Measurements from ENCODE around the gene MED25.
"Not testable (repeated sequence)": the region's sequence is repeated elsewhere in the genome, so short reads cannot be mapped to it uniquely, and the experiment has no call there.

Gene MED25

DNA sequence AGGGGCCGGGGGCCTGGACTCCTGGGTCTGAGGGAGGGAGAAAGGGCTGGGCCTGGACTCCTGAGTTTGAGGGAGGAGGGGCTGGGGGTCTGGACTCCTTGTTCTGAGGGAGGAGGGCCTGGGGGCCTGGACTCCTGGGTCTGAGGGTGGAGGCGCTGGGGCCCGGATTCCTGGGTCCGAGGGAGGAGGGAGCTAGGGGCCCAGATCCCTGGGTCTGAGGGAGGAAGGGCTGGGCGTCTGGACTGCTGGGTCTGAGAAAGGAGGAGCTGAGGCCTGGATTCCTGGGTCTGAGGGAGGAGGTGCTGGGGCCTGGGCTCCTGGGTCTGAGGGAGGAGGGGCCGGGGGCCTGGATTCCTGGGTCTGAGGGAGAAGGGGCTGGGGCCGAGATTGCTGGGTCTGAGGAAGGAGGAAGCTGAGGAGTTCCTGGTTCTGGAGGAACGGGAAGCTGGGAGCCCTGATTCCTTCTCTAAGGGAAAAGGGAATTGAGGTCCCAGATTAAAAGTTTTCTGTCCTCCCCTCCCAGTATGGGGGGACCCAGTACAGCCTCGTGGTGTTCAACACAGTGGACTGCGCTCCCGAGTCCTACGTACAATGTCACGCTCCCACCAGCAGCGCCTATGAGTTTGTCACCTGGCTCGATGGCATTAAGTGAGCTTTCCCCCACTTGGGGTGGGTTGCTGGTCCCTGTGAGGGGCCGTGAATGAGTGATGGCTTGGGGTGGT lies 721 bp downstream of the MED25 start:
- DNase-seq = no peak

DNA sequence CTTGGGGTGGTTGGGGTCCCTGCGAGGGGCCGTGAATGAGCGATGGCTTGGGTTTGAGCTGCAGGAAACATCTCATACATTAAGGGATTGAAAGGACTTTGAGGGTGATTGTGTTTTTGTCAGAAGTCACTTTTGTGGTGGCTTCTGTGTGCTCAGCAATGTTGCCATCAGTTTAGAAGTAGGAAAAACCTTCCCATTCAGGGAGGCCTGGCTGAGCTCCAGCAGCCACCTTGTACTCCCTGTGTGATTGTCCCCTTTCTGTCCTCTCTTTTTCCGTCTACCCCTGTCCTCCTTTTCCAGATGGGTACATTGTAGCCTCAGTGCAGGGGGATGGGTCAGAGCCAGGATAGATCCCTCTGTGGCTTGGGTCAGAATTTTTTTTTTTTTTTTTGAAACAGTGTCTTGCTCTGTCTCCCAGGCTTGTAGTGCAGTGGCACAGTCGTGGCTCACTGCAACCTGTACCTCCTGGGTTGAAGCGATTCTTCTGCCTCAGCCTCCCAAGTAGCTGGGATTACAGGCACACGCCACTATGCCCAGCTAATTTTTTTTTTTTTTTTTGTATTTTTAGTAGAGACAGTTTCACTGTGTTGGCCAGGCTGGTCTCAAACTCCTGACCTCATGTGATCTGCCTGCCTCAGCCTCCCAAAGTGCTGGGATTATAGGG lies 1.5 kb downstream of the MED25 start:
- DNase-seq = not testable (repeated sequence)

DNA sequence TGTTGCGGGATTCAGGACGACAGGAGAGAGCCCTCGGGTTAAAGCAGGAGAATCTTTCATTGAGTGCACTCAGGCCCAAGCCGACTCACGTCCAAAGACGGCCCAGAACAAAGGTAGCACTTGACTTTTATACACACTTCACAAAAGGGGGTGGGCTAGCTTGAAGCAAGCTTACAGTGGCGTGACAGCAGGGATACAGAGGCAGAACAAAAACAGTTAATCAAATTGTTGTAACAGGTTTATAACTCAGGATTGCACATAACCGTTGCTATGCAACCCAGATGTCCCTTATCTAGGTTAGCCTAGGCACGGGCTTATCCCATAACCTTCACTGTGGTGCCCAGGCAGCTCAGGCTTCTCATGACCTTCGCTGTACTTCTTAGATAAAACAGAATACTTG lies 2.0 kb downstream of the MED25 start:
- no peak for DNase-seq

DNA sequence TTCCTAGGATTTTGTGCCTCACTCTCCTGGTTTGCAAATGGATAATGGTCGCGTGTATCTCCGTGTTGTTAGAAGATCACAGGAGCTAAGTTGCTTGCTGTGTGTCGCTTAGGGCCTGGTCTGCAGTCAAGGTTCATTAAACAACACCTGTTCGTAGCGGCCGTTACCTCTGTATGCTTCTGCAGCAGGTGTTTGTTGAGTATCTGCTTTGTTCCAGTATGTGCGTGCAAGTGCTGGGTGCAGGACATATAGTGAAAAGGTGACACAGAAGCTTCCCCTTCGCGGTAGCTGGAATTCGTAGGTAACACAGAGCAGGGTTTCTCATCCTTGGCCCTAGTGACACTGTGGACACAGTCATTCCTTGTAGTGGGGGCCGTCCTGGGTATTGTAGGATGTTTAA lies 5.4 kb downstream of the MED25 start:
- DNase-seq = no peak

DNA sequence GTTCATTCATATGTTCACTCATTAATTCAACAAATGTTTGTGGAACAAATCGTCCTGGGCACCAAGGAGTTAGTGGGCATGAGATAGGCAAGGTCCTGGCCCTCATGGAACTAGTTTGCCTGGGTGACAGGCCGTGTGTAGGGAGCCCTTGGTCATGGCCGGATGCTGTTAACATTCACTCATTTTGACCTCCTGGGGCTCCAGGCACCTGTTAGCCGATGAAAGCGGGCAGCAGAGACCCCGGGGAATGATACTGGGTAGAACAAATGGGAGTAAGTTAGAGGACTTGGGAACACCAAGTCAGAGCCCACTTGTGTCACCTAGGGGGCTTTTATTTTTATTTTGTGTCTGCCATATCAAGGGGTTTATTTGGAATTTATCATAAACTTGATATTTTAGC lies 6.6 kb downstream of the MED25 start:
- no peak for DNase-seq

DNA sequence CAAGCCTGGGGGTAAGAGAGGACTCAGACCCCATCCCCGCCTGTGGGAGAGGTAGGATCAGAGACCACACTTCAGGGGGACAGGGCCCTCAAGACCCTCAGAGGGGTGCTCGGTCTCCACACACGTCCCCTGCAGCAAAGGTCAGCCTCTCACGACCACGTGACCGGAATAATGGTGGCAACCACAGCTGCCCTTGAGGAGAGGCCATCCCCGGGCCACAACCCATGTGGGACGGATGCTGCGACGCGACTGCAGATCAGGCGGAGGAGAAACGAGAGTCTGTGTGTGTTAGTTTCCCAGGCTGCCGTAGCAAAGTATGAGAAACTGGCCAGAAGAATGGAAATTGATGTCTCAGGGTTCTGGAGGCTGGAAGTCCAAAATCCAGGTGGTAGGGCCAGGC lies 8.9 kb downstream of the MED25 start:
- DNase-seq = no peak

DNA sequence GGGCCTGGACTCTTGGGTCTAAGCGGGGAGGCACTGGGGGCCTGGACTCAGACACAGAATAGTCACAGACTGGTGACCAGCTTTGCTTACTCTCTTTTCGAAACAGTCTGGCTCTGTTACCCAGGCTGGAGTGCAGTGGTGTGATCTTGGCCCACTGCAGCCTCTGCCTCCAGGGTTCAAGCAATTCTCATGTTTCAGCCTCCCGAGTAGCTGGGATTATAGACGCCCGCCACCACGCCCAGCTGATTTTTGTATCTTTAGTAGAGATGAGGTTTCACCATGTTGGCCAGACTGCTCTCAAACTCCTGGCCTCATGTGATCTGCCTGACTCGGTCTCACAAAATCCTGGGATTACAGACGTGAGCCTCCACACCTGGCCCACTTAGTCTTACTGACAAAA lies 11.1 kb downstream of the MED25 start:
- DNase-seq = no peak

DNA sequence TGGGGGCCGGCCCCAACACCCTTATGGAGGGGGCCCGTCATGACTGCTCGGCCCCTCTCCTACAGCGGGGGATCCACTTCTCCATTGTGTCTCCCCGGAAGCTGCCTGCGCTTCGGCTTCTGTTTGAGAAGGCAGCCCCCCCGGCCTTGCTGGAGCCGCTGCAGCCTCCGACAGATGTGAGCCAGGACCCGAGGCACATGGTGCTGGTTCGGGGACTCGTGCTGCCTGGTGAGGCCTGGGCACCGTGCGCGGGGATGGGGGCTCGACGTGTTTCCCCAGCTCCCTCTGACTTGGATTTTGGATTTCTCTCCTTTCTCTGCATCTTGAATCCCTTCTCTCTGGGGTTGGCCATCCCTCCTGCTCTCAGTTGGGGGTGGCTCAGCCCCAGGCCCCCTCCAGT lies 11.6 kb downstream of the MED25 start:
- no peak for DNase-seq

DNA sequence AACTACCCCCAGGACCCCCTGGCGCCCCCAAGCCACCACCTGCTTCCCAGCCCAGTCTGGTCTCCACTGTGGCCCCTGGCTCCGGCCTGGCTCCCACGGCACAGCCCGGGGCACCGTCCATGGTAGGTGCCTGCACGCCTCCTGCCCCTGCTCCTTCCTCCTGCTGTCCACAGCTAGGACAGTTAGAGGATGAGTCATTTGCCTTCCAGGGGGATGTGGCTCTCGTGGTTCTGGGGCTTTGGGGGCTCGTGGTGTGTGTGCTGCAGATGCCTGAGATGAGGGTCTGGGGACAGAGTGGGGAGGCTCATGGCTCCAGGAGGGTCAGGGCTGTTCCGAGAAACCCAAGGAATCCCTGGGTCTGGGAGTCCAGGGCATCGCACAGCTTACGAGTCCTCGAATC lies 12.7 kb downstream of the MED25 start:
- no peak for DNase-seq

DNA sequence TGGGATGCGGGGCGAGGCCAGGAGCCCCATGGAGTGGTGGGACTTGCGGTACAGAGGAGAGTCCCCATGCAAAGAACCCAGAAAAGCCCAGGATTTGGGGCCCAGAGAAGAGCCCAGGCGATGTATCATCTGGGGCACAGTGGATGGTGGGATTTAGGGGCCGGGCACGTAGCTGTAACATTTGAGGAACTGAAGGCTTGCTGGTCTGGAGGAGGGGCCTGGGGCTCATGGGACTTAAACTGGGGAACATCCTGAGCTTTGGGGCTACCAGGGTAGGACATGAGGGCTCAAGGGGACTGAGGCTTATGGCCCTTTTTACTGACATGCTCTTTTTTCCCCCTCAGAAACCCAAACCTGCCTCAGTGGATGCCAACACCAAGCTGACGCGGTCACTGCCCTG lies 13.5 kb downstream of the MED25 start:
- no peak for DNase-seq

DNA sequence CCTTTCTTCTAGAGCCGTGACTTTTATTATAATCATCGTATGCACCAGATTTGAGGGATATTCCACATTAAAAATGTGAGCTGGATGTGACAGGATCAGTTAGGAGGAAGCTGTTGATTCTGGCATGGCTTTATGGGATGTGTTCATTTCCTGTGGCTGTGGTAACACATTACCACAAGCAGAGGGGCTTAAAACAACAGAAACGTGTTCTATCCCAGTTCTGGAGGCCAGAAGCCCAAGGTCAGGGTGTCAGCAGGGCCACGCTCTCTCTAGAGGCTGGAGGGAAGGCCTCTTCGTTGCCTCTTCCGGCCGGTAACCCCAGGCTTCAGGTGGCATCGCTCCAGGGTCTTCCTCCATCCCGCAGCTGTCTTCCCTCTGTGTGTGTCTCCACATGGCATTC lies 14.5 kb downstream of the MED25 start:
- no peak for DNase-seq

DNA sequence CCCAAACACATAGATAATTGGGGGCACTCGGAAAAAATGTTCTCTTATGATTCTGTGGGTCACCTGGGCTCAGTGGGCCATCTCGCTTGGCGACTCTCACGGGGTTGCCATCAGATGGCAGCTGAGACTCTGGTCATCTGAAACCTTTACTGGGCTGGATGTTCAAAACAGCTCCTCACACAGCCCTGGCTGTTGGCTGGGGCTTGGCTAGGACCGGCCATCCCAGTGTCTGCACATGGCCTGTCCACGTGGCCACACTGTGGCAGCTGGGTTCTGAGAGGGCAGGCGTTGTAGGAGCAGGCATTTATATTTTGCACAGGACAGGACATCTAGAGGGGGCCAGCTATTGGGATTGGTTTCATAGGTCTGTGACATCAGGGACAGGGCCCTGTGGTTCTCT lies 15.5 kb downstream of the MED25 start:
- no peak for DNase-seq

DNA sequence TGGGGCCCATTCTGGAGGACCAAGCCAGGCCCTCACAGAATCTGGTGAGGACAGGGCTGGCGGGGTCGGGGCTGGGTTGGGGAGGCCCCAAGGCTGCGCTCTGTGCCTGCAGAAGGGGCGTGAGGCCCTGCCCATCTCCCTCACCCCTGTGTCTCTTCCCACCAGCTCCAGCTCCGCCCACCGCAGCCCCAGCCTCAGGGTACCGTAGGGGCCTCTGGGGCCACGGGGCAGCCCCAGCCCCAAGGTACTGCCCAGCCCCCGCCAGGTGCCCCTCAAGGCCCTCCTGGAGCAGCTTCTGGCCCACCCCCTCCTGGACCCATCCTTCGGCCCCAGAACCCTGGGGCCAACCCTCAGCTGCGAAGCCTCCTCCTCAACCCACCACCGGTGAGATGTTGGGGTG lies 17.5 kb downstream of the MED25 start:
- no peak for DNase-seq

DNA sequence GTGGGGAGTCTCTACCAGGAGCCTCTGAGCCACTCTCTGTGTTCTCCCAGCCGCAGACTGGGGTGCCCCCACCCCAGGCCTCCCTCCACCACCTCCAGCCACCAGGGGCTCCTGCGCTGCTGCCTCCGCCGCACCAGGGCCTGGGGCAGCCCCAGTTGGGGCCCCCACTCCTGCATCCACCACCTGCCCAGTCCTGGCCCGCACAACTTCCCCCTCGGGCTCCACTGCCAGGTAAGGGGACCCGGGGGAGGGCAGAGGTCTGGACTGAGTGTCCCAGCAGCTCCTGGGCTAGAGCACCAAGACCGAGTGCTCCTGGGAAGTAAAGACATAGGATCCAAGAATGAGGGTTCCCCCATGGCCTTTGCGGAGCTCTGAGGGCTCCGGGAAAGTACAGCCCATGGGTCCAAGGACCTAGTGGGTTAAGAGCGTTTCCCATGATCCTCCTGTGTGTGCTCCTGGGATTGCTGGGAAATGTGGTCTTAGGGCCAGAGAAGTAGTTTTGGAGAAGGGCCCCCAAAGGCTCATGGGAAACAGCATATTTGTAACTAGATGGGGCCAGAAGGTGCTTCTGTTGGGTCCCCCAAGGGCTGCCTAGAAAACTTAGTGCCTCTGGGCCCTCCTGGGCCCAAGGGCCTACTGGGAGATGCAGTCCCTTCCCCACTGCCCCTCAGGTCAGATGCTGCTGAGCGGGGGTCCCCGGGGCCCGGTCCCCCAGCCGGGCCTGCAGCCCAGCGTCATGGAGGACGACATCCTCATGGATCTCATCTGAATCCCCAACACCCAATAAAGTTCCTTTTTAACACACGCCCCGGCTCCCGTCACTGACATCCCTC lies 18.3 kb downstream of the MED25 start:
- DNase-seq = no peak

DNA sequence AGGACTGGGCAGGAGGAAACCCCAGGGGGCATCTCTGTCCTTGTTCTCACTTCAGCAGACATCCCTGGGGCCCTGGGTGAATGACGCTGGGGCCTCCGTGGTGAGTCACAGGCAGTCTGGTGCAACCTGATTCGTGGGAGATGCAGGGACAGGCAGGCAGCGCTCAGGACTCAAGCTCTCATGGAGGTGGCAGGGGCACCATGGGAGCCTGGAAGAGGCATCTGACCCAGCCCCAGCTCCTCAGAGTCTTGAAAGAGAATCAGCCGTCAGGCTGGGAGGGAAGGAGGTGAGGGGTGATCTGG lies 18.9 kb downstream of the MED25 start:
- no peak for DNase-seq

DNA sequence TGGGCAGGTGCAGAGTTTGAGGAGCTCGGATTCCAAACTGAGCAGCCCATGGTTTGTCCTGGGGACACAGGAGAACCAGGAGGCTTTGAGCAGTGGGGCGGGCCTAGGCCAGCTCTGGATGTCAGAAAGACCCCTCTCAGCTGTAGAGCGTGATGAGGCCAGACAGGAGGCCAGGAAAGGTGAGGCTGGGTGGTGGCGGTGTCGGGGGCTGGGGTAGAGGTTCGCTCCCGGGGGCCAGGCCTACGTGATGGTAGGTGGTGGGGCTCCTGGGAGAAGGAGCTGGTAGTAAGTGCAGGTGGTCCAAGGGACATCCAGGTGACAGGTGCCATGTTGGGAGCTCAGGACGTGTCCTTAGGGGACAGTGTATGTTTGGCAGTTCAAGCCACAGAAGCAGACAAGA lies 19.3 kb downstream of the MED25 start:
- DNase-seq = no peak

DNA sequence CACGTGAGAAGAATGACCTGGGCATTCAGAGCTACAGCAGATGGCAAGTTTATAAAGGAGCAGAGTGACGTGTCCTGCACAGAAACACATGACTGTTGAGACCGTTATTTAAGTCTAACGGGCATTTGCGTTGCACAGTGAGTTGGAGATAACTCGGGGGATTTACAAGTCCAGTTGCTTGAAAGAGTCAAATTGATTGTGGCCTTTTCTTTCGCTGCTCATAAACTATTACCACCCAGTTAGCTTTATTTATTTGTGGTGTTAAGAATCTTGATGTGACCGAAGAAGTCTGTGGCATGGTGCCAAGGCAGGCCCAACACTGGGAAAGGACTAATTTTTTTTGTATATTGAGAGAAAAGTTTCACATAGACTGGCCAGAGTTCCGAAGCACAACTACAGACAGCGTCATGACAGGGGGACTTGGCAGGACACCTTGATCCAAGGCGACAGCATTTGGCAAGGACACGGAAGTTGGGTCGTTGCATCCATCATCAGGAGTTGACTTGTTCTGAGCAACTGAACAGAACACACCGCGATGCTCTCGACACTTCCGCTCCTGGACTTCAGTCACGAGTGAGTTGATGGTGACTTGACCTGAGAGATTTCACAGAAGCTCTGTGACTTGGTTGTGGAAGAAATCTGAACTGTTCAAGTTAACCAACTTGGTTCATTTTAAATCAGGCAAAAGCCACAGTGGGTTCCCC lies 20.9 kb downstream of the MED25 start:
- no peak for DNase-seq

DNA sequence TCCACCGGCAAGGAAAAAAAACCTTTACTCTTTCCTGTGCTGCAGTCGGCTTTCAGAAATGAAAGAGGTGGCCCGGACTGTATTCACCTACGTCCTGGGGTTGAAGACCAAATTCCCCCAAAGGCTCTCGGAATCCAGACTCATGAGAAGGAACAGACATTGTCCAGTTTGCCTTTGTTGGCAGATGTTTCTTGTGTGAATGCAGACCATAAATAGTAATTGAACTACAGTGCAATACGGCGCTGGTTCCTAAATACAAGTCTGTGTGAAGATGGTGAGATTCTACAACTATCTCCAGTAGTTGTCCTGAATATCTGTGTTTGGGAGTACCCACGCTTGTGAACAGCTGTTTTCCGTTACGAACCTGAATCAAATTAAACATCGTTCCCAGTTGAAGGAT lies 21.6 kb downstream of the MED25 start:
- no peak for DNase-seq

DNA sequence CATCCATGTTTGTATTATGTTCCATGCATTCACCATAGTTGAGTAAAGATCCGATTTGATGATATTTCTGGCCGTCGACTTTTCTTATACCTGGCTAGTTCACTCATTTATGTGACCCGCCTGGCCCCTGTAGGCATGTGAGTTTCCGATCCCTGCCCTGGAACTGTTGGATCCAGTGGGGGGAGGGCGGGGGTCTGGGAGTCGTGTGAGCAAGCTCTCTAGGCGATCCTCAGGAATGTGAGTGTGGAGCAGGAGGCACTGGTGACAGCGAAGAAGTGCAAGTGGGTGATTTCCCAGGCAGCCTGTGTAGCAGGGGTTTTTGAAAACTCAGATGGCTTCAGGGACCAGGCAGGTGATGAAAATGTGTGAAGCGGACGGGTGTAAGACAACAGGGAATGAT lies 22.2 kb downstream of the MED25 start:
- no peak for DNase-seq

DNA sequence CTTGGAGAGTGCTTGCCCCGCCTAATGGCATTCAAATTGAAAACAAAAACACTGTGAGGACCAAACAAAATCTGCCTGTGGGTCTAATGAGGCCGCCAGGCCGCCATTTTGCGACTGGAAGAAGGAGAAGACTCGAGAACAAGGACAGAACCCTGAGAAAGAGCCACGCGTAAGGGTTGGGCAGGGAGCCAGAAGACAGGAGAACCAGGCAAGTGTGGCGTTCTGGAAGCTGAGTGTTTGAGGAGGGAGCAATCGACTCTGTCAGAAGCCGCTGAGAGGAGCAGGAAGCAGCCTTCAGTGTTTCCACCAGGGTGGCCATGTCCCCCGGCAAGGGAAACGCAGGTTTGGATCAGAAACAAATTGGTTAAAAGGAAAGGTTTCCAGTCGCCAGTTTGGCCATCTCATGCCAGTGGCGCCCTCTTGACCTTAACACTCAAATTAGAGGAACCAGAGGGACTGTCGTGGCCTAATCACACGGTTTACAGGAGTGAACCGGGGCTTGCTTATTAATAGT lies 22.7 kb downstream of the MED25 start:
- DNase-seq = no peak

DNA sequence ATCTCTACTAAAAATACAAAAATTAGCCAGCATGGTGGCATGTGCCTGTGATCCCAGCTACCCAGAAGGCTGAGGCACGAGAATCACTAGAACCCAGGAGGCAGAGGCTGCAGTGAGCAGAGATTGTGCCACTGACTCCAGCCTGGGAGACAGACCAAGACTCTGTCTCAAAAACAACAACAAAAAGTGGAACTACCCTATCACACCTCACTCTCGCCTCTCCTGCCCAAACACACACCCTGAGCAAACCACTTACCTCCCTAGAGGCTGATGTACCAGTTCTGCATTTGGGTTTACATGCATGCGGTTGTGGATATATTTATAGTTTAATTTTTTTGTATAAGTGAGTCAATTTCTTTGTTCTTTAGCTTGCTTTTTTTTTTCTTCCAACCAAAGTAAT lies 25.2 kb downstream of the MED25 start:
- no peak for DNase-seq

DNA sequence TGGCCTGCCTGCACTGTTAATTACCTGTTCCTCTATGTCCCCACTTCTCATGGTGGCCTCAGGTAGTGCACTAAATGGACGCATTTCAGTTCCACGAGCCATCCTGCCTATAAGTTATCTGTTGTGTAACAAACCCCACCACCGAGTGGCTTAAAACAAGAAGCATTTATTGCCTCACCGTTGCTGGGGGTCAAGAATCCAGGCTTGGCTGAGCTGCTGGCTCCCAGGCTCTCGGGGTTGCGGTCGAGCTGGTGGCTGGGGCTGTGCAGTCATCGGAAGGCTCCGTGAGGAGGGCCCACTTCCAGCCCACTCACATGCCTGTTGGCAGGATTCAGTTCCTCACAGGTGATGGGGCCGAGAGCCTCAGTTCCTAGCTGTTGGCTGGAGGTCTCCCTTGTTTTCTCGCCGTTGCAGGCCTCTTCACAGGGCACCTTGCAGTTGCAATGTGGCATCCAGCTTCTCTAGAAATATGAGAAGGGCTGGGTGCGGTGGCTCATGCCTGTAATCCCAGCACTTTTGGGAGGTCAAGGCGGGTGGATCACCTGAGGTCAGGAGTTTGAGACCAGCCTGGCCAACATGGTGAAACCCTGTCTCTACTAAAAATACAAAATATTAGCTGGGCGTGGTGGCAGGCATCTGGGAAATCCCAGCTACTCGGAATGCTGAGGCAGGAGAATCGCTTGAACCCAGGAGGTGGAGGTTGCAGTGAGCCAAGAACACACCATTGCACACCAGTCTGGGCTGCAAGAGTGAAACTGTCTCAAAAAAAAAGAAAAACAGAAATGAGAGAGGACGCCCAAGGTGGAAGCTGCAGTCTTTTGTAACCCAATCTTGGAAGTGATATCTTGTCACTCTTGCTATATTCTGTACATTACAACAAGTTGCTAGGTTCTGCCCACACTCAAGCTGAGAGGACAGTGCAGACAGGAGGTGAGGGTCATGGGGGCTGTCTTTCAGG lies 26.3 kb downstream of the MED25 start:
- DNase-seq = no peak

Data from cortex of kidney (tissue), 1 donor.